IMR-90 (cell line): ENCODE results near the gene ZDHHC19. TPM values are rescaled to one million over a fixed set of nuclear protein-coding genes. Genes with fewer than 3 reads are reported as not detected.

Source experiments
- ATAC-seq: fragments of 200-7000 bp; cut with Tn5 transposase; 2 replicates; pipeline ENCODE4 v1.9.1; 2020; ENCODE audit warnings: low read depth, mild to moderate bottlenecking, moderate library complexity
- BruUV-seq: library from RNA; stranded (reverse); fragments of 400-500 nt; replicated peaks from 2 replicates; lab custom pipeline; 2021; lab: Mats Ljungman, UMichigan
- CTCF ChIA-PET: fragments of 300-600 bp; formaldehyde crosslinking; extraction: SDS; loops from one replicate; lab custom pipeline; 2021; ENCODE audit warnings: antibody characterized with exemption; lab: Yijun Ruan, JAX
- POLR2A ChIA-PET: fragments of 300-600 bp; sonication (Branson Sonifier 250); formaldehyde crosslinking; loops from one replicate; lab custom pipeline; 2022; ENCODE audit warnings: antibody characterized with exemption; ENCODE audit not compliant: unreplicated experiment; lab: Charles Lee
- DNase-seq: peaks from one replicate; pipeline ENCODE4 v3.0.0; 2013
- H2AFZ ChIP-seq: replicated peaks from 2 replicates; pipeline ENCODE3; 2013; ENCODE audit warnings: low read length, mild to moderate bottlenecking; ENCODE audit not compliant: poor library complexity
- H2AK5ac ChIP-seq: 2 replicates; pipeline ENCODE4 v1.6.1; 2013; ENCODE audit warnings: low read depth, low read length, inconsistent platforms
- H2AK9ac ChIP-seq: replicated peaks from 2 replicates; pipeline ENCODE3; 2013; ENCODE audit warnings: mild to moderate bottlenecking, low read depth, low read length, moderate library complexity; ENCODE audit not compliant: poor library complexity
- H2BK120ac ChIP-seq: 2 replicates; pipeline ENCODE4 v1.6.1; 2013; ENCODE audit warnings: low read depth, low read length, inconsistent platforms
- H2BK15ac ChIP-seq: 3 replicates; pipeline ENCODE4 v1.6.1; 2013; ENCODE audit warnings: low read depth, low read length, inconsistent platforms
- H2BK20ac ChIP-seq: 2 replicates; pipeline ENCODE4 v1.6.1; 2013; ENCODE audit warnings: low read depth, mild to moderate bottlenecking, inconsistent platforms, low read length, moderate library complexity
- H2BK5ac ChIP-seq: 2 replicates; pipeline ENCODE4 v1.6.1; 2013; ENCODE audit warnings: mild to moderate bottlenecking, low read depth, low read length, inconsistent platforms; ENCODE audit not compliant: poor library complexity, severe bottlenecking
- H3K14ac ChIP-seq: replicated peaks from 2 replicates; pipeline ENCODE4 v1.6.1; 2013; ENCODE audit warnings: low read depth, low read length, inconsistent platforms
- H3K18ac ChIP-seq: 2 replicates; pipeline ENCODE4 v1.6.1; 2013; ENCODE audit warnings: low read depth, low read length, control low read depth
- H3K23ac ChIP-seq: 2 replicates; pipeline ENCODE4 v1.6.1; 2013; ENCODE audit warnings: low read depth, low read length, inconsistent platforms
- H3K27ac ChIP-seq: 2 replicates; pipeline ENCODE4 v1.5.1; 2013; ENCODE audit warnings: mild to moderate bottlenecking, control low read depth, low read length; ENCODE audit not compliant: insufficient read depth
- H3K27me3 ChIP-seq: 2 replicates; pipeline ENCODE4 v1.6.1; 2013; ENCODE audit warnings: low read length; ENCODE audit not compliant: control insufficient read depth, insufficient read depth
- H3K36me3 ChIP-seq: 2 replicates; pipeline ENCODE4 v1.6.1; 2013; ENCODE audit warnings: low read length, mixed read lengths; ENCODE audit not compliant: control insufficient read depth, insufficient read depth
- H3K4ac ChIP-seq: 2 replicates; pipeline ENCODE4 v1.6.1; 2013; ENCODE audit warnings: low read depth, low read length, inconsistent platforms
- H3K4me1 ChIP-seq: 2 replicates; pipeline ENCODE4 v1.6.1; 2013; ENCODE audit warnings: low read length, mixed read lengths; ENCODE audit not compliant: control insufficient read depth, insufficient read depth
- H3K4me2 ChIP-seq: 2 replicates; pipeline ENCODE4 v1.6.1; 2013; ENCODE audit warnings: low read depth, mild to moderate bottlenecking, control low read depth, low read length, moderate library complexity
- H3K4me3 ChIP-seq: 2 replicates; pipeline ENCODE4 v1.5.1; 2013; ENCODE audit warnings: low read depth, mild to moderate bottlenecking, control low read depth, low read length, moderate library complexity; ENCODE audit not compliant: insufficient read depth
- H3K56ac ChIP-seq: 2 replicates; pipeline ENCODE4 v1.6.1; 2013; ENCODE audit warnings: low read length, inconsistent platforms; ENCODE audit not compliant: insufficient read depth; ENCODE audit errors: extremely low read depth
- H3K79me1 ChIP-seq, 2 experiments: 2 replicates each; pipeline ENCODE4 v1.6.1; 2013; ENCODE audit warnings: low read length in 2 of 2, inconsistent platforms in 1 of 2, low read depth in 1 of 2
- H3K9ac ChIP-seq: 2 replicates; pipeline ENCODE4 v1.6.1; 2013; ENCODE audit warnings: low read depth, low read length, control low read depth
- H3K9me1 ChIP-seq: 2 replicates; pipeline ENCODE4 v1.6.1; 2013; ENCODE audit warnings: low read length, inconsistent platforms; ENCODE audit not compliant: insufficient read depth
- H3K9me3 ChIP-seq: 2 replicates; pipeline ENCODE4 v1.6.1; 2013; ENCODE audit warnings: low read length; ENCODE audit not compliant: control insufficient read depth, insufficient read depth
- H4K20me1 ChIP-seq: 2 replicates; pipeline ENCODE4 v1.6.1; 2013; ENCODE audit warnings: low read length, inconsistent platforms; ENCODE audit not compliant: insufficient read depth
- H4K5ac ChIP-seq: 2 replicates; pipeline ENCODE4 v1.6.1; 2013; ENCODE audit warnings: mild to moderate bottlenecking, low read depth, low read length, control low read depth
- H4K8ac ChIP-seq, 2 experiments: 2 replicates each; pipeline ENCODE4 v1.6.1; 2013; ENCODE audit warnings: low read depth in 2 of 2, low read length in 2 of 2, control low read depth in 1 of 2, inconsistent platforms in 1 of 2
- H4K91ac ChIP-seq: 2 replicates; pipeline ENCODE4 v1.6.1; 2013; ENCODE audit warnings: low read depth, low read length, inconsistent platforms; ENCODE audit not compliant: insufficient read depth
- CEBPB ChIP-seq: IDR thresholded peaks from 2 replicates; pipeline ENCODE4 v1.6.1; 2012; ENCODE audit warnings: low read depth, low read length, improper control_type of control experiment
- CHD1 ChIP-seq: IDR thresholded peaks from 2 replicates; pipeline ENCODE4 v1.6.1; 2012; ENCODE audit warnings: low read depth, low read length, improper control_type of control experiment
- FOS ChIP-seq: fragments of 150-350 bp; IDR thresholded peaks from 2 replicates; pipeline ENCODE4 v1.6.1; 2016; ENCODE audit warnings: low read depth, low read length
- MAFK ChIP-seq: IDR thresholded peaks from 2 replicates; pipeline ENCODE4 v1.6.1; 2012; ENCODE audit warnings: low read depth, low read length, improper control_type of control experiment
- MAZ ChIP-seq: IDR thresholded peaks from 2 replicates; pipeline ENCODE4 v1.6.1; 2012; ENCODE audit warnings: low read depth, mild to moderate bottlenecking, low read length, improper control_type of control experiment, moderate library complexity, borderline replicate concordance
- MXI1 ChIP-seq: IDR thresholded peaks from 2 replicates; pipeline ENCODE4 v1.6.1; 2012; ENCODE audit warnings: low read depth, mild to moderate bottlenecking, low read length, moderate library complexity, borderline replicate concordance
- NFE2L2 ChIP-seq: fragments of 150-350 bp; IDR thresholded peaks from 2 replicates; pipeline ENCODE4 v1.6.1; 2016; ENCODE audit warnings: low read depth, mild to moderate bottlenecking, low read length
- POLR2A ChIP-seq: IDR thresholded peaks from 2 replicates; pipeline ENCODE4 v1.6.1; 2012; ENCODE audit warnings: mild to moderate bottlenecking, low read depth, low read length
- RCOR1 ChIP-seq: IDR thresholded peaks from 2 replicates; pipeline ENCODE4 v1.6.1; 2012; ENCODE audit warnings: mild to moderate bottlenecking, low read length, improper control_type of control experiment; ENCODE audit not compliant: insufficient replicate concordance
- RFX5 ChIP-seq: IDR thresholded peaks from 2 replicates; pipeline ENCODE4 v1.8.0; 2012; ENCODE audit warnings: low read depth, mild to moderate bottlenecking, low read length, moderate library complexity
- WGBS, 2 experiments: methylation state at CpG; one replicate each; pipeline versions ENCODE4 v1.1.5 to v1.1.7; 2013; ENCODE audit warnings: missing lambda C conversion rate in 2 of 2; ENCODE audit not compliant: insufficient read length in 1 of 2; ENCODE audit errors: extremely low coverage in 2 of 2; 5-methylcytosine and 5-hydroxymethylcytosine counted together
- dilution Hi-C: fragments of 300-500 bp; cut with HindIII; formaldehyde crosslinking; loops from one replicate; pipeline ENCODE4 v1.14.3; 2018; ENCODE audit warnings: low sequenced_read_pairs; ENCODE audit not compliant: unreplicated experiment
- in situ Hi-C: fragments of 300-500 bp; cut with MboI; formaldehyde crosslinking; loops from 3 replicates; pipeline ENCODE4 v1.14.3; 2019; ENCODE audit warnings: low sequenced_read_pairs, inconsistent platforms, mixed read lengths
- intact Hi-C: fragments of 100-400 bp; cut with micrococcal nuclease; formaldehyde crosslinking; loops from 2 replicates; pipeline ENCODE4 v1.10.0; 2022
- polyA plus RNA-seq, 3 experiments: library from polyadenylated mRNA; depleted of rRNA; stranded (reverse); fragments of >200 nt; gene quantifications; 2 replicates each; pipeline ENCODE4 v1.2.3, GENCODE V29; 2012; ENCODE audit warnings: low replicate concordance in 1 of 3
- total RNA-seq: library from RNA; depleted of rRNA; stranded (reverse); fragments of >200 nt; gene quantifications from 2 replicates; pipeline ENCODE4 v1.2.3, GENCODE V29; 2012
- TF ChIP-seq, protein P1 (sequence below): conservative IDR thresholded peaks from 2 replicates; pipeline ENCODE4 v1.5.1; 2012; ENCODE audit warnings: mild to moderate bottlenecking, low read depth, low read length, improper control_type of control experiment
- TF ChIP-seq, protein P2 (sequence below): fragments of 150-350 bp; IDR thresholded peaks from 2 replicates; pipeline ENCODE4 v1.6.1; 2016; ENCODE audit warnings: low read depth, mild to moderate bottlenecking, low read length, moderate library complexity, borderline replicate concordance
- TF ChIP-seq, protein P3 (sequence below): fragments of 150-350 bp; IDR thresholded peaks from 2 replicates; pipeline ENCODE4 v1.6.1; 2017; ENCODE audit warnings: mild to moderate bottlenecking, antibody characterized with exemption, low read length, low read depth

Gene ZDHHC19
- total and polyA plus RNA-seq, 2 of the 4 experiments (the other 2 are of a cell fraction): 0.09 TPM; not detected in 1

DNA sequence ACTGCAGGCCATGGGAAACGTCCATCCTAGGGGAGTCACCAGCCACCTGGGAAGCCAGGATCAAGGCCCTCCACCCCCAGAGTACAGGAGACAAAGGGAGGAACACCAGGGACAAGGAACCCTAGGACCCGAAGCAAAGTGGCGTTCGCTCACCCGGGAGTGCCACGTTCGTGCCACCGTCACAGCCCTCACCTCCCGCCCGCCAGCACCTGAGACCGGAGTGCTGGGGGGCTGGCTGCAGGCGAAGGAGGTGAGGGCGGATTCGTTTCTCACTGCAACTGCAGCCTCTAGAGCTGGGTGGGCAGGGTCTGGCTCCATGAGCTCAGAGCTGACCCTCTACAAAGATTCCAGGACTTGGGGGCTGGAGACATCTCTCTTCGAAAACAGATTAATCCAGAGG lies 26.3 kb downstream of the ZDHHC19 start:
- ChIA-PET POLR2A (no interaction called here), CTCF (no interaction called here)
- Histone ChIP-seq H2AK5ac (no peak overlapping the region), H2AK9ac (no peak overlapping the region), H3K23ac (no peak overlapping the region), H3K4me1 (peaks cover 2% of the 10 kb centered on the region; the same call in 1 of the 2 replicates), H3K4me2 (no peak overlapping the region), H4K91ac (no peak overlapping the region), H2BK20ac (no peak overlapping the region), H3K4me3 (no peak overlapping the region), H3K27me3 (0 out of 2 replicates have a peak, but pooled peaks cover 2% of the 10 kb centered on the region), H3K14ac (no peak overlapping the region), H3K56ac (no peak overlapping the region), H3K36me3 (no peaks in the 10 kb centered on the region), H3K27ac (no peak overlapping the region), H3K9me3 (no peaks in the 10 kb centered on the region), H4K20me1 (no peaks in the 10 kb centered on the region), H3K9me1 (no peaks in the 10 kb centered on the region), H4K8ac (no peak overlapping the region), H2AFZ (no peak overlapping the region), H3K9ac (no peak overlapping the region), H3K18ac (no peak overlapping the region), H3K4ac (no peak overlapping the region), H2BK15ac (no peak overlapping the region), H2BK120ac (no peak overlapping the region), H3K79me1 (no peaks in the 10 kb centered on the region), H4K5ac (no peak overlapping the region), H2BK5ac (no peak overlapping the region)
- DNase-seq (no peak), ATAC-seq (no peak)
- dilution Hi-C loops: loop anchor here (25.0 kb wide), 1 partner anchor 123 kb away; no protein-coding TSS in a partner anchor
- TF ChIP-seq, protein P1, sequence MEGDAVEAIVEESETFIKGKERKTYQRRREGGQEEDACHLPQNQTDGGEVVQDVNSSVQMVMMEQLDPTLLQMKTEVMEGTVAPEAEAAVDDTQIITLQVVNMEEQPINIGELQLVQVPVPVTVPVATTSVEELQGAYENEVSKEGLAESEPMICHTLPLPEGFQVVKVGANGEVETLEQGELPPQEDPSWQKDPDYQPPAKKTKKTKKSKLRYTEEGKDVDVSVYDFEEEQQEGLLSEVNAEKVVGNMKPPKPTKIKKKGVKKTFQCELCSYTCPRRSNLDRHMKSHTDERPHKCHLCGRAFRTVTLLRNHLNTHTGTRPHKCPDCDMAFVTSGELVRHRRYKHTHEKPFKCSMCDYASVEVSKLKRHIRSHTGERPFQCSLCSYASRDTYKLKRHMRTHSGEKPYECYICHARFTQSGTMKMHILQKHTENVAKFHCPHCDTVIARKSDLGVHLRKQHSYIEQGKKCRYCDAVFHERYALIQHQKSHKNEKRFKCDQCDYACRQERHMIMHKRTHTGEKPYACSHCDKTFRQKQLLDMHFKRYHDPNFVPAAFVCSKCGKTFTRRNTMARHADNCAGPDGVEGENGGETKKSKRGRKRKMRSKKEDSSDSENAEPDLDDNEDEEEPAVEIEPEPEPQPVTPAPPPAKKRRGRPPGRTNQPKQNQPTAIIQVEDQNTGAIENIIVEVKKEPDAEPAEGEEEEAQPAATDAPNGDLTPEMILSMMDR: no peak
- TF ChIP-seq RFX5: no peak
- no peak for TF ChIP-seq POLR2A
- no peak for TF ChIP-seq NFE2L2
- no peak for TF ChIP-seq MAZ
- TF ChIP-seq MXI1: no peak
- no peak for TF ChIP-seq FOS
- TF ChIP-seq, protein P2, sequence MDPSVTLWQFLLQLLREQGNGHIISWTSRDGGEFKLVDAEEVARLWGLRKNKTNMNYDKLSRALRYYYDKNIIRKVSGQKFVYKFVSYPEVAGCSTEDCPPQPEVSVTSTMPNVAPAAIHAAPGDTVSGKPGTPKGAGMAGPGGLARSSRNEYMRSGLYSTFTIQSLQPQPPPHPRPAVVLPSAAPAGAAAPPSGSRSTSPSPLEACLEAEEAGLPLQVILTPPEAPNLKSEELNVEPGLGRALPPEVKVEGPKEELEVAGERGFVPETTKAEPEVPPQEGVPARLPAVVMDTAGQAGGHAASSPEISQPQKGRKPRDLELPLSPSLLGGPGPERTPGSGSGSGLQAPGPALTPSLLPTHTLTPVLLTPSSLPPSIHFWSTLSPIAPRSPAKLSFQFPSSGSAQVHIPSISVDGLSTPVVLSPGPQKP: no peak
- TF ChIP-seq CEBPB: no peak
- TF ChIP-seq MAFK: no peak
- TF ChIP-seq, protein P3, sequence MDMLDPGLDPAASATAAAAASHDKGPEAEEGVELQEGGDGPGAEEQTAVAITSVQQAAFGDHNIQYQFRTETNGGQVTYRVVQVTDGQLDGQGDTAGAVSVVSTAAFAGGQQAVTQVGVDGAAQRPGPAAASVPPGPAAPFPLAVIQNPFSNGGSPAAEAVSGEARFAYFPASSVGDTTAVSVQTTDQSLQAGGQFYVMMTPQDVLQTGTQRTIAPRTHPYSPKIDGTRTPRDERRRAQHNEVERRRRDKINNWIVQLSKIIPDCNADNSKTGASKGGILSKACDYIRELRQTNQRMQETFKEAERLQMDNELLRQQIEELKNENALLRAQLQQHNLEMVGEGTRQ: no peak
- TF ChIP-seq RCOR1: no peak
- TF ChIP-seq CHD1: no peak
- intact Hi-C loops: no loop called here
- BruUV-seq: no TSS peak
- WGBS, 2 experiments: 98% methylated on average over 7 of the region's 15 CpGs; no CpG with 5 or more reads in 1 of the 2 experiments
- in situ Hi-C loops: no loop called here
